Neural cell (in vitro differentiated cells): ENCODE measurements around the gene GARIN5A. TPM values are rescaled to one million over a fixed set of nuclear protein-coding genes. Genes with fewer than 3 reads are reported as not detected.

ENCODE experiments used
- H2AFZ ChIP-seq: fragments of 200-600, 300-800 bp; sonication (generic), shearing (Covaris generic); 2 replicates; pipeline ENCODE4 v1.6.0; 2014; ENCODE audit warnings: low read depth, mild to moderate bottlenecking, antibody characterized with exemption, low read length, moderate library complexity
- H3F3A ChIP-seq: fragments of 200-600 bp; shearing (Covaris generic); 2 replicates; pipeline ENCODE4 v1.6.1; 2016; ENCODE audit warnings: mild to moderate bottlenecking, moderate library complexity, mixed read lengths, antibody characterized with exemption, low read length; ENCODE audit not compliant: insufficient read depth, poor library complexity, severe bottlenecking
- H3K27ac ChIP-seq: fragments of 200-600, 300-800 bp; sonication (generic), shearing (Covaris generic); 2 replicates; pipeline ENCODE4 v1.5.1; 2014; ENCODE audit warnings: mild to moderate bottlenecking, low read length, moderate library complexity
- H3K27me3 ChIP-seq: fragments of 300-800, 200-600 bp; sonication (generic), shearing (Covaris generic); 2 replicates; pipeline ENCODE4 v1.6.0; 2014; ENCODE audit warnings: mild to moderate bottlenecking, low read depth, low read length, moderate library complexity; ENCODE audit not compliant: insufficient read depth
- H3K36me3 ChIP-seq: fragments of 300-800, 200-600 bp; sonication (generic), shearing (Covaris generic); 2 replicates; pipeline ENCODE4 v1.5.1; 2014; ENCODE audit warnings: mild to moderate bottlenecking, antibody characterized with exemption, low read length, moderate library complexity; ENCODE audit not compliant: insufficient read depth
- H3K4me2 ChIP-seq: fragments of 300-800, 200-600 bp; sonication (generic), shearing (Covaris generic); 2 replicates; pipeline ENCODE4 v1.6.0; 2014; ENCODE audit warnings: mild to moderate bottlenecking, low read length
- H3K4me3 ChIP-seq: fragments of 300-800, 200-600 bp; sonication (generic), shearing (Covaris generic); 2 replicates; pipeline ENCODE4 v1.5.1; 2014; ENCODE audit warnings: mild to moderate bottlenecking, low read length, moderate library complexity
- H3K79me2 ChIP-seq: fragments of 200-600 bp; shearing (Covaris generic); replicated peaks from 2 replicates; pipeline ENCODE4 v1.6.0; 2014; ENCODE audit warnings: mild to moderate bottlenecking, low read length, moderate library complexity; ENCODE audit not compliant: insufficient read depth
- H3K9ac ChIP-seq: fragments of 300-800, 200-600 bp; sonication (generic), shearing (Covaris generic); 2 replicates; pipeline ENCODE4 v1.6.1; 2016; ENCODE audit warnings: mild to moderate bottlenecking, low read length, mixed read lengths
- H3K9me2 ChIP-seq: fragments of 200-600 bp; shearing (Covaris generic); 2 replicates; pipeline ENCODE4 v1.6.1; 2016; ENCODE audit warnings: mild to moderate bottlenecking, low read length, mixed read lengths; ENCODE audit not compliant: insufficient read depth
- H3K9me3 ChIP-seq: fragments of 200-600, 300-800 bp; sonication (generic), shearing (Covaris generic); 2 replicates; pipeline ENCODE4 v1.6.1; 2016; ENCODE audit warnings: mild to moderate bottlenecking, mixed run types, low read length, moderate library complexity, mixed read lengths
- H4K20me1 ChIP-seq: fragments of 200-600 bp; shearing (Covaris generic); 2 replicates; pipeline ENCODE4 v1.6.1; 2016; ENCODE audit warnings: mild to moderate bottlenecking, mixed run types; ENCODE audit not compliant: insufficient read depth
- EP300 ChIP-seq: fragments of 450-650 bp; conservative IDR thresholded peaks from 2 replicates; pipeline ENCODE4 v1.6.1; 2014; ENCODE audit warnings: antibody characterized with exemption, mild to moderate bottlenecking, moderate library complexity; ENCODE audit not compliant: poor library complexity, severe bottlenecking
- EZH2 ChIP-seq: fragments of 200-600, 300-800 bp; shearing (Covaris generic), sonication (generic); IDR thresholded peaks from 2 replicates; pipeline ENCODE4 v1.6.1; 2014; ENCODE audit warnings: antibody characterized with exemption, low read length, borderline replicate concordance, mild to moderate bottlenecking; ENCODE audit not compliant: insufficient read depth, poor library complexity, severe bottlenecking
- MXI1 ChIP-seq: fragments of 450-650 bp; conservative IDR thresholded peaks from 2 replicates; pipeline ENCODE4 v1.6.1; 2014; ENCODE audit warnings: antibody characterized with exemption, mild to moderate bottlenecking; ENCODE audit not compliant: poor library complexity, severe bottlenecking
- POLR2AphosphoS5 ChIP-seq: IDR thresholded peaks from 2 replicates; pipeline ENCODE4 v1.6.1; 2012
- RAD21 ChIP-seq: fragments of 450-650 bp; conservative IDR thresholded peaks from 2 replicates; pipeline ENCODE4 v1.6.1; 2014; ENCODE audit warnings: antibody characterized with exemption, mild to moderate bottlenecking, moderate library complexity
- TAF1 ChIP-seq: IDR thresholded peaks from 2 replicates; pipeline ENCODE4 v1.6.1; 2012; ENCODE audit warnings: low read depth
- polyA plus RNA-seq: library from polyadenylated mRNA; depleted of rRNA; stranded (reverse); fragments of >200 nt; gene quantifications from 2 replicates; pipeline ENCODE4 v1.2.3, GENCODE V29; 2014
- TF ChIP-seq, protein P1 (sequence below): fragments of 450-650 bp; IDR thresholded peaks from 2 replicates; pipeline ENCODE4 v1.5.1; 2014; ENCODE audit warnings: antibody characterized with exemption, mild to moderate bottlenecking, moderate library complexity; ENCODE audit not compliant: poor library complexity, severe bottlenecking

Gene GARIN5A
- polyA plus RNA-seq, 1 donor from 2014 or later, result 3.3 TPM

DNA sequence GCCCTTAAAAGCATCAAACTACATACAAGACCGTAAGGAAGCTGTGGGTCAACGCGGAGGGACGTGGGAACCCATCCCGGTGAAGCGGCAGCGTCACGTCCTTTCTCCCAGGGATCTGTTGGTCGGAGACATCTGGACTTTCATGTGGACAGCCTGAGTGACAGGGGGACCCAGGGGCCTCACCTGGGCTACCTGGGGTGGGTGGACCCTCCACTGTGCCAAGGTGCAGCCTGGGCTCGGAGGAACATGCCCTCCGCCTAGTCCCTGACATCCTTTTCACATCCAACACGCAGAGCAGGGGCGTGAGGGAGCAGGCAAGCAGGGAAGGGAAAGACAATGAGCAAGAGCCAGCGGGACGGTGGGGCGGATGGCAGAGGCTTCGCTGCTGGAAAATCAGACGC, 13.8 kb upstream of the GARIN5A start:
- Histone ChIP-seq H3K9ac (no peak overlapping the region), H3K36me3 (no peaks in the 10 kb centered on the region), H3K79me2 (no peaks in the 10 kb centered on the region), H3F3A (no peaks in the 10 kb centered on the region), H3K27me3 (peaks cover 34% of the 10 kb centered on the region), H4K20me1 (no peaks in the 10 kb centered on the region), H3K9me2 (no peaks in the 10 kb centered on the region), H3K27ac (no peak overlapping the region), H3K4me2 (no peak overlapping the region), H3K9me3 (no peaks in the 10 kb centered on the region), H2AFZ (no peak overlapping the region), H3K4me3 (no peak overlapping the region)
- TF ChIP-seq, protein P1, sequence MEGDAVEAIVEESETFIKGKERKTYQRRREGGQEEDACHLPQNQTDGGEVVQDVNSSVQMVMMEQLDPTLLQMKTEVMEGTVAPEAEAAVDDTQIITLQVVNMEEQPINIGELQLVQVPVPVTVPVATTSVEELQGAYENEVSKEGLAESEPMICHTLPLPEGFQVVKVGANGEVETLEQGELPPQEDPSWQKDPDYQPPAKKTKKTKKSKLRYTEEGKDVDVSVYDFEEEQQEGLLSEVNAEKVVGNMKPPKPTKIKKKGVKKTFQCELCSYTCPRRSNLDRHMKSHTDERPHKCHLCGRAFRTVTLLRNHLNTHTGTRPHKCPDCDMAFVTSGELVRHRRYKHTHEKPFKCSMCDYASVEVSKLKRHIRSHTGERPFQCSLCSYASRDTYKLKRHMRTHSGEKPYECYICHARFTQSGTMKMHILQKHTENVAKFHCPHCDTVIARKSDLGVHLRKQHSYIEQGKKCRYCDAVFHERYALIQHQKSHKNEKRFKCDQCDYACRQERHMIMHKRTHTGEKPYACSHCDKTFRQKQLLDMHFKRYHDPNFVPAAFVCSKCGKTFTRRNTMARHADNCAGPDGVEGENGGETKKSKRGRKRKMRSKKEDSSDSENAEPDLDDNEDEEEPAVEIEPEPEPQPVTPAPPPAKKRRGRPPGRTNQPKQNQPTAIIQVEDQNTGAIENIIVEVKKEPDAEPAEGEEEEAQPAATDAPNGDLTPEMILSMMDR, result no peak
- TF ChIP-seq TAF1 (no peak), RAD21 (no peak), EZH2 (no peak)

DNA sequence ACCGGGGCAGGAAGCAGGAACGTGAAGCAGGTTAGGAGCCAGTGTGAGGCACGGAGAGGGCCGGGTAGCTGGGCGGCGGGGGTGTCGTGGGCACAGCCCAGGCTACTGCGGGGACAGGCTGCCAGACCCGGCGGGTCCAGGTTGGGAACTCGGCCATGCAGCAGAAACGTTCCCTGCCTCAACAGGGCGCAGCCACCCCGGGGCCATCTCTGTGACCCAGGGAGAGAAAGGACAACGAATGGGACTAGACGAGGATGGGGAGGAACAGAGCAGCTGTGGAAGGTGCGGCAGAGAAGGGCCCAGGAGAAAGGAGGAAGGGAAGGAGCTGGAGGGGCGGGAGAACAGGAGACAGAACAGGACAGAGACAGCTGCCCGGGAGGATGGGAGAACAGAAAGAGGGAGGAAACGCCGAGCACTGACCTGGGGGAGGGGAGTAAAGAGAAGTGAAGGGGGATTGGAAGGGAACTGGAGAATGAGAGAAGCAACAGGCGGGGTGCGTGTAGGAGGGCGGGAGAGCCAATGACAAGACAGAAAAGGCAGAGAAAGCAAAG, 12.9 kb upstream of the GARIN5A start:
- H3K9ac ChIP-seq, result no peak overlapping the region

DNA sequence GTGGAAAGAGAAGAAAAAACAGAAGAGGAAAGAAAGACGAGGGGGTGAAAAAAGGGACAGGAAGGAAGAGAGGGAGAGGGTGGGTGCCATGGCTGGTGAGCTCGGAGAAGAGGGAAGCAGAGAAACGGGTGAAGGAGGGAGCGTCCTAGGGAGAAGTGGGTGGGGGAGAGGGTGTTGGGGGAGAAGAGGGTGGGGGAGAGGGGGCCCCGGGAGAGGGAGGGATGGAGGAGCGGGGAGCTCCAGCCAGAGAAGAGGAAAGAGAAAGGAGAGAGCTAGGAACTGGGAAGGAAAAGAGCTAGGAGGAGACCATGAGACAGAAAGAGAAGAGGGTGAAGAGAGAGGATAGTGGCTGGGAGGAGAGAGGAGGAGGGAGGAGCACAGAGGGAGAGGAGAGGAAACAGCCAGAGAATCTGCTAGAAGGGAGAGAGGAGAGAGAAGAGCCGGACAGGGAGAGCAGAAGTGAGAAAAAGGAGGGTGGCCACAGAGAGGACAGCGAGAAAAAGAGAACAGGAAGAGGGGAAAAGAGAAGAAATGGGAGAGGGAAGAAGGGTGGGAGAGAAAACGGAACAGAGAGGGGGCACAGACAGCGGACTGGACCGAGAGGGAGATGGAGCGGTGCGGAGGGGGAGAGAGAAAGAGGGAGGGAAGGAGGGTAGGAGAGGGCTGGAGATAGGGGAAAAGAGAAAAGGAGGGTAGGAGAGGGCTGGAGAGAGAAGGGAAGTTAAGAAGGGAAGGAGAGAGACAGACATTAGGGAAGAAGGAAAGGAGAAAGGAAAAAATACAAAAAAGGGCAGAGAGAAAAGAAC, 11.9 kb upstream of the GARIN5A start:
- Histone ChIP-seq H4K20me1 (no peaks in the 10 kb centered on the region), H3K27me3 (peaks cover 34% of the 10 kb centered on the region), H2AFZ (no peak overlapping the region), H3K9me3 (no peaks in the 10 kb centered on the region), H3K4me2 (no peak overlapping the region), H3K9me2 (no peaks in the 10 kb centered on the region), H3K4me3 (no peak overlapping the region), H3K36me3 (no peaks in the 10 kb centered on the region), H3K9ac (no peak overlapping the region), H3F3A (no peaks in the 10 kb centered on the region), H3K79me2 (no peaks in the 10 kb centered on the region), H3K27ac (no peak overlapping the region)
- TF ChIP-seq POLR2AphosphoS5 (no peak), MXI1 (no peak)

More for the DNA sequence above, 12.9 kb upstream of the GARIN5A start:
- no peak overlapping the region for H2AFZ ChIP-seq
- no peaks in the 10 kb centered on the region for H3K9me2 ChIP-seq
- no peaks in the 10 kb centered on the region for H3K79me2 ChIP-seq
- H3K27ac ChIP-seq, result no peak overlapping the region
- no peak overlapping the region for H3K4me3 ChIP-seq
- no peaks in the 10 kb centered on the region for H3F3A ChIP-seq
- H4K20me1 ChIP-seq, result no peaks in the 10 kb centered on the region
- H3K27me3 ChIP-seq, result peaks cover 34% of the 10 kb centered on the region
- no peaks in the 10 kb centered on the region for H3K9me3 ChIP-seq
- no peaks in the 10 kb centered on the region for H3K36me3 ChIP-seq
- TF ChIP-seq POLR2AphosphoS5 (peak; percentile 9), MXI1 (no peak), EP300 (no peak), RAD21 (no peak)
- no peak overlapping the region for H3K4me2 ChIP-seq
